H1 (cell line): ENCODE measurements around the gene ABI3BP.

Source experiments
- NRF1 ChIP-seq: IDR thresholded peaks from 2 replicates; pipeline ENCODE4 v1.6.1; 2011; ENCODE audit warnings: mild to moderate bottlenecking, low read depth, low read length, improper control_type of control experiment
- SP4 ChIP-seq: IDR thresholded peaks from 2 replicates; pipeline ENCODE4 v1.6.1; 2012; ENCODE audit warnings: low read length, inconsistent platforms
- SRF ChIP-seq: IDR thresholded peaks from 2 replicates; pipeline ENCODE4 v1.6.1; 2011; ENCODE audit warnings: mild to moderate bottlenecking, low read depth, low read length, moderate library complexity
- ZNF274 ChIP-seq: IDR thresholded peaks from 2 replicates; pipeline ENCODE4 v1.7.0; 2012; ENCODE audit warnings: low read length, borderline replicate concordance; ENCODE audit errors: extremely low read depth
- TF ChIP-seq, protein P1 (sequence below): IDR thresholded peaks from 2 replicates; pipeline ENCODE4 v1.6.1; 2011; ENCODE audit warnings: low read length, improper control_type of control experiment

DNA sequence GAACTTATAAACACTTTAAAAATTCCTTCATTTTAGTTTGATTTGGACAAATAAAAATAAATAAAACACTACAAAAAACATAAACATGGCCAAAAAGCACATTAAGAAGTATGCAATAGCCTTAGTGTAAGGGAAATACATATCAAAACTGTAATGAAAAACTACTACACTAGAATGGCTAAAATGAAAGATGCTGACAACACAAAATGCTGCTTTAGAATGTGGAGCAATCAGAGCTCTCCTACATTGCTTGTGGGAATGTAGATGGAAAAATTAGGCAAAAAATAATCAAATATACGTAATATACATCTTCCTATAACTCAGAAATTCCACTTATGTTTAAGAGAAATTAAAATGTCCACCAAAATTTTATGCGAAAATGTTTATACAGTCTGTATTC, 96.2 kb downstream of the ABI3BP start:
- TF ChIP-seq ZNF274 (no peak), SP4 (no peak), SRF (no peak), NRF1 (no peak)
- TF ChIP-seq, protein P1, sequence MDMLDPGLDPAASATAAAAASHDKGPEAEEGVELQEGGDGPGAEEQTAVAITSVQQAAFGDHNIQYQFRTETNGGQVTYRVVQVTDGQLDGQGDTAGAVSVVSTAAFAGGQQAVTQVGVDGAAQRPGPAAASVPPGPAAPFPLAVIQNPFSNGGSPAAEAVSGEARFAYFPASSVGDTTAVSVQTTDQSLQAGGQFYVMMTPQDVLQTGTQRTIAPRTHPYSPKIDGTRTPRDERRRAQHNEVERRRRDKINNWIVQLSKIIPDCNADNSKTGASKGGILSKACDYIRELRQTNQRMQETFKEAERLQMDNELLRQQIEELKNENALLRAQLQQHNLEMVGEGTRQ, result no peak
